GM21825 (cell line): Measurements from ENCODE around the gene SLK.
A peak's percentile ranks its signal among the peaks of the same experiment; 100 is the strongest.

Experiments used
- ATAC-seq: cut with Tn5 transposase; IDR thresholded peaks from one replicate; pipeline ENCODE4 v1.9.1; 2021; ENCODE audit warnings: mild to moderate bottlenecking, moderate library complexity; ENCODE audit not compliant: unreplicated experiment

The SLK gene

GRCh38 chr10:103941801-103942200 lies 25.1 kb upstream of the SLK start:
- ATAC-seq, result no peak

- no peak for ATAC-seq
Observed at GRCh38 chr10:103942866-103943265, 24.1 kb upstream of the SLK start.

GRCh38 chr10:103947799-103948516 lies 19.0 kb upstream of the SLK start:
- no peak for ATAC-seq

- ATAC-seq, result no peak
Observed at GRCh38 chr10:103949728-103950127, 17.2 kb upstream of the SLK start.

- ATAC-seq, result no peak
Observed at GRCh38 chr10:103951183-103951582, 15.8 kb upstream of the SLK start.

GRCh38 chr10:103951942-103952341 lies 15.0 kb upstream of the SLK start:
- no peak for ATAC-seq

GRCh38 chr10:103954543-103954942 lies 12.4 kb upstream of the SLK start:
- ATAC-seq, result no peak

- ATAC-seq, result no peak
Observed at GRCh38 chr10:103958996-103959395, 7.9 kb upstream of the SLK start.

GRCh38 chr10:103960103-103960502 lies 6.8 kb upstream of the SLK start:
- ATAC-seq, result no peak

- peak; percentile 41 for ATAC-seq
Observed at GRCh38 chr10:103967448-103968071, 620 bp downstream of the SLK start.

- no peak for ATAC-seq
Observed at GRCh38 chr10:103968441-103969391, 1.8 kb downstream of the SLK start.

- no peak for ATAC-seq
Observed at GRCh38 chr10:103969436-103969835, 2.5 kb downstream of the SLK start.

GRCh38 chr10:103969857-103970627 lies 3.1 kb downstream of the SLK start:
- no peak for ATAC-seq

- ATAC-seq, result no peak
Observed at GRCh38 chr10:103975169-103975568, 8.2 kb downstream of the SLK start.

GRCh38 chr10:103977204-103977603 lies 10.3 kb downstream of the SLK start:
- no peak for ATAC-seq

GRCh38 chr10:103979530-103979929 lies 12.6 kb downstream of the SLK start:
- ATAC-seq, result no peak

- no peak for ATAC-seq
Observed at GRCh38 chr10:103980288-103980906, 13.5 kb downstream of the SLK start.

- ATAC-seq, result no peak
Observed at GRCh38 chr10:103982639-103983038, 15.7 kb downstream of the SLK start.

- ATAC-seq, result peak; percentile 82
Observed at GRCh38 chr10:103983367-103983911, 16.5 kb downstream of the SLK start.

- ATAC-seq, result no peak
Observed at GRCh38 chr10:103985726-103986125, 18.8 kb downstream of the SLK start.
